Measurements from ENCODE around the gene PWWP2B.

DNA sequence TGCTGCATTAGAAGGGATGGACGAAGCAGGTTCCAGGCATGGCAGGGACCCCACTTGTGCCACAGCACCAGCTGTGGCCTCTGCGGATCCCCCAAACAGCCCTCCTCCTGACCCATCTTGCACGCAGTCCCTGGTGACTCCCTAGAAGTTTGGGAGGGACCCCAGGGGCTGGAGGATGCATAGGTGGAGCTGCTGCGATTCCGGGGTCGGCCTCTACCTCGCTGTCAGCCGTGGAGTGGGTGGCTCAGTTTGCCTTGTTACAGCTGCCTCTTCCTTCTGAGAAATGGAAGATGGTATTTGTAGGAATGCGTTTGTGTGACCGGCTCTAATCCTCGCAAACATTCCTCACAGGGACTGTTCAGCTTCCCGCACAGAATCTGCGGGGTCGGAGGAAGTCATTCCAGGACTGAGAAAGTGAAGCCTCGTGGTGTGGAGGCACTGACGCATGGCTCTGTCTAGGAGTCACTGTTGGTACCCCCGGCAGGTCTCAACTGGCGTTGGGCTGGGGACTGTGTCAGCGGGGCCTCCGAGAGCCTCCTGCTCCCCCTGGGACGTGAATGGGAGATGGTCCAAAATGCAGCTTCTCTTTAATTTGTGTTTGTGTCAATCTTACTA lies 17.5 kb downstream of the PWWP2B start:
- TF ChIP-seq, protein P1, sequence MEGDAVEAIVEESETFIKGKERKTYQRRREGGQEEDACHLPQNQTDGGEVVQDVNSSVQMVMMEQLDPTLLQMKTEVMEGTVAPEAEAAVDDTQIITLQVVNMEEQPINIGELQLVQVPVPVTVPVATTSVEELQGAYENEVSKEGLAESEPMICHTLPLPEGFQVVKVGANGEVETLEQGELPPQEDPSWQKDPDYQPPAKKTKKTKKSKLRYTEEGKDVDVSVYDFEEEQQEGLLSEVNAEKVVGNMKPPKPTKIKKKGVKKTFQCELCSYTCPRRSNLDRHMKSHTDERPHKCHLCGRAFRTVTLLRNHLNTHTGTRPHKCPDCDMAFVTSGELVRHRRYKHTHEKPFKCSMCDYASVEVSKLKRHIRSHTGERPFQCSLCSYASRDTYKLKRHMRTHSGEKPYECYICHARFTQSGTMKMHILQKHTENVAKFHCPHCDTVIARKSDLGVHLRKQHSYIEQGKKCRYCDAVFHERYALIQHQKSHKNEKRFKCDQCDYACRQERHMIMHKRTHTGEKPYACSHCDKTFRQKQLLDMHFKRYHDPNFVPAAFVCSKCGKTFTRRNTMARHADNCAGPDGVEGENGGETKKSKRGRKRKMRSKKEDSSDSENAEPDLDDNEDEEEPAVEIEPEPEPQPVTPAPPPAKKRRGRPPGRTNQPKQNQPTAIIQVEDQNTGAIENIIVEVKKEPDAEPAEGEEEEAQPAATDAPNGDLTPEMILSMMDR (IDR thresholded peaks at IDR 0.05; ENCODE audit: insufficient read depth, low read depth, low read length) = no peak
- no peak for TF ChIP-seq EZH2 (IDR thresholded peaks at IDR 0.05; ENCODE audit: insufficient read depth, low read length)
